ENCODE results near the gene KCTD11. TPM values are rescaled to one million over a fixed set of nuclear protein-coding genes. Genes with fewer than 3 reads are reported as not detected.
A peak's percentile ranks its signal among the peaks of the same experiment; 100 is the strongest.

KCTD11 gene
- total RNA-seq: 0.73 TPM

- H3K4me1 ChIP-seq (ENCODE audit: insufficient read depth, low read length): peaks cover 40% of the 10 kb centered on the region
- no peaks in the 10 kb centered on the region for H3K9me3 ChIP-seq (ENCODE audit: low read depth, low read length)
- H3K27me3 ChIP-seq (ENCODE audit: insufficient read depth, low read length): no peaks in the 10 kb centered on the region
- peak within 1 kb of the TSS; percentile 59 for H3K4me3 ChIP-seq (ENCODE audit: low read length)
These were observed at the start of gene KCTD11 for GRCh38 chr17:7351665-7352502. KCTD11 (plus strand) TSS chr17:7352162.

GRCh38 chr17:7304179-7304578, 47.8 kb upstream of the KCTD11 start:
- Histone ChIP-seq H3K4me3 (ENCODE audit: low read length) (no peak overlapping the region), H3K9me3 (ENCODE audit: low read depth, low read length) (no peaks in the 10 kb centered on the region), H3K4me1 (ENCODE audit: insufficient read depth, low read length) (peaks cover 16% of the 10 kb centered on the region), H3K27me3 (ENCODE audit: insufficient read depth, low read length) (no peaks in the 10 kb centered on the region)

- Histone ChIP-seq H3K4me3 (ENCODE audit: low read length) (peak within 1 kb of the TSS; percentile 97), H3K9me3 (ENCODE audit: low read depth, low read length) (no peaks in the 10 kb centered on the region), H3K27me3 (ENCODE audit: insufficient read depth, low read length) (no peaks in the 10 kb centered on the region), H3K4me1 (ENCODE audit: insufficient read depth, low read length) (peaks cover 40% of the 10 kb centered on the region)
These were observed 44.9 kb upstream of the KCTD11 start, which contains the start of gene EIF5A for GRCh38 chr17:7306911-7307685. EIF5A (plus strand) TSS chr17:7307628; CDS start chr17:7309636, 2,008 bp downstream.

GRCh38 chr17:7307686-7308624, 44.0 kb upstream of the KCTD11 start:
- H3K9me3 ChIP-seq (ENCODE audit: low read depth, low read length): no peaks in the 10 kb centered on the region
- H3K4me3 ChIP-seq (ENCODE audit: low read length): peak overlapping the region; percentile 97
- peaks cover 47% of the 10 kb centered on the region for H3K4me1 ChIP-seq (ENCODE audit: insufficient read depth, low read length)
- H3K27me3 ChIP-seq (ENCODE audit: insufficient read depth, low read length): no peaks in the 10 kb centered on the region

GRCh38 chr17:7308625-7309433, 43.1 kb upstream of the KCTD11 start:
- Histone ChIP-seq H3K4me1 (ENCODE audit: insufficient read depth, low read length) (peaks cover 56% of the 10 kb centered on the region), H3K9me3 (ENCODE audit: low read depth, low read length) (no peaks in the 10 kb centered on the region), H3K4me3 (ENCODE audit: low read length) (peak overlapping the region; percentile 97), H3K27me3 (ENCODE audit: insufficient read depth, low read length) (no peaks in the 10 kb centered on the region)

GRCh38 chr17:7309628-7310027, 42.3 kb upstream of the KCTD11 start:
- H3K4me1 ChIP-seq (ENCODE audit: insufficient read depth, low read length): peaks cover 64% of the 10 kb centered on the region
- no peak overlapping the region for H3K4me3 ChIP-seq (ENCODE audit: low read length)
- no peaks in the 10 kb centered on the region for H3K9me3 ChIP-seq (ENCODE audit: low read depth, low read length)
- no peaks in the 10 kb centered on the region for H3K27me3 ChIP-seq (ENCODE audit: insufficient read depth, low read length)

- Histone ChIP-seq H3K27me3 (ENCODE audit: insufficient read depth, low read length) (no peaks in the 10 kb centered on the region), H3K9me3 (ENCODE audit: low read depth, low read length) (no peaks in the 10 kb centered on the region), H3K4me3 (ENCODE audit: low read length) (no peak overlapping the region), H3K4me1 (ENCODE audit: insufficient read depth, low read length) (peaks cover 72% of the 10 kb centered on the region)
These were observed 40.8 kb upstream of the KCTD11 start for GRCh38 chr17:7311110-7311705.

GRCh38 chr17:7312432-7313087, 39.4 kb upstream of the KCTD11 start:
- no peaks in the 10 kb centered on the region for H3K9me3 ChIP-seq (ENCODE audit: low read depth, low read length)
- H3K4me1 ChIP-seq (ENCODE audit: insufficient read depth, low read length): peaks cover 68% of the 10 kb centered on the region
- no peak overlapping the region for H3K4me3 ChIP-seq (ENCODE audit: low read length)
- no peaks in the 10 kb centered on the region for H3K27me3 ChIP-seq (ENCODE audit: insufficient read depth, low read length)

GRCh38 chr17:7313088-7313889, 38.7 kb upstream of the KCTD11 start:
- Histone ChIP-seq H3K9me3 (ENCODE audit: low read depth, low read length) (no peaks in the 10 kb centered on the region), H3K4me1 (ENCODE audit: insufficient read depth, low read length) (peaks cover 68% of the 10 kb centered on the region), H3K4me3 (ENCODE audit: low read length) (no peak overlapping the region), H3K27me3 (ENCODE audit: insufficient read depth, low read length) (no peaks in the 10 kb centered on the region)

GRCh38 chr17:7313890-7314718, 37.9 kb upstream of the KCTD11 start:
- Histone ChIP-seq H3K4me3 (ENCODE audit: low read length) (peak overlapping the region; percentile 76), H3K9me3 (ENCODE audit: low read depth, low read length) (no peaks in the 10 kb centered on the region), H3K4me1 (ENCODE audit: insufficient read depth, low read length) (peaks cover 61% of the 10 kb centered on the region), H3K27me3 (ENCODE audit: insufficient read depth, low read length) (no peaks in the 10 kb centered on the region)

GRCh38 chr17:7314719-7315569, 37.0 kb upstream of the KCTD11 start, which contains the start of gene GPS2:
GPS2 (minus strand) TSS chr17:7315360; CDS start chr17:7315052, 308 bp downstream.
- H3K4me1 ChIP-seq (ENCODE audit: insufficient read depth, low read length): peaks cover 53% of the 10 kb centered on the region
- no peaks in the 10 kb centered on the region for H3K9me3 ChIP-seq (ENCODE audit: low read depth, low read length)
- H3K4me3 ChIP-seq (ENCODE audit: low read length): peak within 1 kb of the TSS; percentile 76
- H3K27me3 ChIP-seq (ENCODE audit: insufficient read depth, low read length): no peaks in the 10 kb centered on the region

Measured in mononuclear cell (primary cell).